ENCODE measurements around the gene LAPTM4A.
"Not testable (repeated sequence)": the region's sequence is repeated elsewhere in the genome, so short reads cannot be mapped to it uniquely, and the experiment has no call there.

Gene LAPTM4A

DNA sequence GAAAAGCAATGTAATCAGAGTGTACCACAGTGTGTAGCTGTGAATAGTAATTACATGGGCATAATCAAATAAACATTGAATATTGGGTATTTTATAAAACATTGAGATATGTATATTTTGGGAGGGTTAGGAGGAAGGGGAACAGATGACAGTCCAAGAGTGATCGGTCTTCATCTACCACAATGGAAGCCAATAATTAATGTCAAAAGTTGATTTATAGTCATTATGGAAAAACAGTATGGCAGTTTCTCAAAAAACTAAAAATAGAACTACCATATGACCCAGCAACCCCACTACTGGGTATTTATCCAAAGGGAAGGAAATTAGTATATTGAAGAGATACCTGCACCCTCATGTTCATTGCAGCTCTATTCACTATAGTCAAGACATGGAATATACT lies 5.8 kb upstream of the LAPTM4A start:
- peaks cover 62% of the 10 kb centered on the region for H3K27me3 Mint-ChIP-seq
- no peak for DNase-seq (ENCODE audit: low spot score in 2 of 2)
- H3K27ac Mint-ChIP-seq (ENCODE audit: low read depth): no peak overlapping the region
- H3K36me3 Mint-ChIP-seq (ENCODE audit: insufficient read depth): peaks cover 2% of the 10 kb centered on the region
- H3K9me3 Mint-ChIP-seq: no peaks in the 10 kb centered on the region
- no peaks in the 10 kb centered on the region for H3K4me1 Mint-ChIP-seq
- H3K4me3 Mint-ChIP-seq: no peak overlapping the region
- no peak for ATAC-seq (replicated peaks; ENCODE audit: extremely low read depth, poor library complexity, severe bottlenecking)

DNA sequence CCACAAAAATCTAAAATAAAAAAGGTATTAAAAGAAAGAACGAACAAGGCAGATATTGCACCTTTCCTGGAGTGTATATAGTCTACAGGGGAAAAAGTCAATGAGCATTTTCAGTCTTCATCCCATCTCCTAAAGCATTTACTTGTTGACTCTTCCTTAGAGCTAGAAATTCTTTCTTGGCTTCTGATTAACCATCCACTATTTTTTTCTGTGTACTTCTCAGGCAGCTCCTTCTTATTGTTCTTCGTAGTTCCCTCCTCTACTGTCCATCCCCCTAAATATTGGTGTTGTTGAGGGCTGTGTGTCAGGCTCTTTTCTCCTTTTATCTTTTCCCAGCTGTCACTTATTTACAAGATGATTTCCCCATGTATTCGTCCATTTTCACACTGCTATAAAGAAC lies 3.5 kb upstream of the LAPTM4A start:
- ATAC-seq (replicated peaks; ENCODE audit: extremely low read depth, poor library complexity, severe bottlenecking) (no peak), DNase-seq (ENCODE audit: low spot score in 2 of 2) (no peak)
- Mint-ChIP-seq H3K9me3 (no peaks in the 10 kb centered on the region), H3K4me3 (no peak overlapping the region), H3K27me3 (peaks cover 44% of the 10 kb centered on the region), H3K27ac (ENCODE audit: low read depth) (no peak overlapping the region), H3K4me1 (no peaks in the 10 kb centered on the region), H3K36me3 (ENCODE audit: insufficient read depth) (peaks cover 6% of the 10 kb centered on the region)

DNA sequence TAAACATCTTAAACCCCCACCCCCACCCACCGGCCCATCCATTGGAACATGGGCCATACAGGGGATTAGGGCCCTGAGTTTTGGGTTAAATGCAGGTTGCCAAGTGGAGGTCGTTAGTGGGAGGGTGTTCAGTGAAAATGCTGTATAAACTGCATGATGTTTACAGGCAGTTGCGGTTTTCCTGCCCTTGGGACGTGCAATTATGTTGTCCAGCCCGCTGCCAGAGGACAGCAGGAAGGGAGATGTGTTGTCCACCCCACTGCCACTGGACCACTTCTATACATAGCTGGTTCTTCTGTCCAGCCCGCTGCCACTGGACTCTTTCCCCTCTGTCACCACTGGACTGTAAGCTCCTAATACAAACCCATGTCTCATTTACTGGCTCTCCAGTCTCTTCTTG lies 2.7 kb upstream of the LAPTM4A start:
- H3K27me3 Mint-ChIP-seq: peaks cover 44% of the 10 kb centered on the region
- no peak for ATAC-seq (replicated peaks; ENCODE audit: extremely low read depth, poor library complexity, severe bottlenecking)
- H3K4me3 Mint-ChIP-seq: no peak overlapping the region
- DNase-seq (ENCODE audit: low spot score in 2 of 2): no peak
- H3K9me3 Mint-ChIP-seq: no peaks in the 10 kb centered on the region
- no peaks in the 10 kb centered on the region for H3K4me1 Mint-ChIP-seq
- no peak overlapping the region for H3K27ac Mint-ChIP-seq (ENCODE audit: low read depth)
- peaks cover 6% of the 10 kb centered on the region for H3K36me3 Mint-ChIP-seq (ENCODE audit: insufficient read depth)

DNA sequence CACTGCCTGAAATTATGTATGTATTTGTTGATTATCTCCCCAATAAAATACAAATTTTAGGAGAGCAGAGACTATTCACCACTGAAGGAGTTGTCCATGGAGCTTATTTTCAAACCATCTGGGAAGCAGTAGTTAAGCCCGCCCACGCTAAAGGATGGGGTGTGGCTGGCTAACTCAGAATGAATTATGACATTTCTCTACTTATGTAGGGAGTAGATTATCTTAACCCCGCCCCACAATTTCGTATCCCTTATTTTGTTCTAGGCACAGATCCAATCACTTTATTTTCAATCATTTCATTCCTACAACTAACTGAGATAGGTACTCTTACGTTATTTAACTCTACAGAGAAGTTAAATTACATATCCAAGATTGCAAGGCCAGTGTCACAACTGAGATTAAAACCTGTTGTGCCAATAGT lies 1.4 kb upstream of the LAPTM4A start:
- DNase-seq (ENCODE audit: low spot score in 2 of 2) (no peak), ATAC-seq (replicated peaks; ENCODE audit: extremely low read depth, poor library complexity, severe bottlenecking) (no peak)
- Mint-ChIP-seq H3K9me3 (no peaks in the 10 kb centered on the region), H3K4me3 (no peak overlapping the region), H3K27me3 (peaks cover 39% of the 10 kb centered on the region), H3K27ac (ENCODE audit: low read depth) (no peak overlapping the region), H3K4me1 (no peaks in the 10 kb centered on the region), H3K36me3 (ENCODE audit: insufficient read depth) (peaks cover 6% of the 10 kb centered on the region)

DNA sequence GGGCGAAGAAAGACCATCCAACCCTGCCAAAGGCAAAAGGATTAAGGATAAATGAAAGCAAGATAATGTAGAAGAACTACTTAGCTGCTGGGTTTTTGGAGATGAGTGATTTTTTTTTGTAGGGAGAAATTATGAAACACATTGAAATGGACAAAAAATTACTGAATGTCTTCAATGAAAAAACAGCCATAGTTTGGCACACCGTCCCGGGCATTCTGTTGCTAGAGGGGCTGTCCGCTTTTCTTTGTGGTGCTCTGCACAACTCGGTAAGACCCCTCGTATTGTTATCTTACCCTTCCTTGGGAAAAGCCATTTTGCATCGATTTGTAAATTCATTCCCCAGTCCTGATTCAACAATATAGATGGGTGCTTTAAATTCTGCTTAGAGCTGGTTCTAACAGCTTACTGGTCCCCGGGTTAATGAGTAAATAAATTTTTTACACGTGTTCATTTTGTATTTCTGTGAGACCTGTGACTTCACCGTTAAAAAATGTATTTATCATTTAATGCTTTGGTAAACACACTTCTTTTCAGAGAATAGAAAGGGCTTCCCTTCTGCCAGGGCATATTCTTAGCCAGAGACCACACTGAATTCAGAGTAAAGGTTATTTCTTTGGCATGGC lies 912 bp upstream of the LAPTM4A start:
- Mint-ChIP-seq H3K4me3 (no peak overlapping the region), H3K27me3 (peaks cover 34% of the 10 kb centered on the region), H3K9me3 (no peaks in the 10 kb centered on the region), H3K4me1 (no peaks in the 10 kb centered on the region), H3K36me3 (ENCODE audit: insufficient read depth) (peaks cover 6% of the 10 kb centered on the region), H3K27ac (ENCODE audit: low read depth) (no peak overlapping the region)
- ATAC-seq (replicated peaks; ENCODE audit: extremely low read depth, poor library complexity, severe bottlenecking) (no peak), DNase-seq (ENCODE audit: low spot score in 2 of 2) (no peak)

DNA sequence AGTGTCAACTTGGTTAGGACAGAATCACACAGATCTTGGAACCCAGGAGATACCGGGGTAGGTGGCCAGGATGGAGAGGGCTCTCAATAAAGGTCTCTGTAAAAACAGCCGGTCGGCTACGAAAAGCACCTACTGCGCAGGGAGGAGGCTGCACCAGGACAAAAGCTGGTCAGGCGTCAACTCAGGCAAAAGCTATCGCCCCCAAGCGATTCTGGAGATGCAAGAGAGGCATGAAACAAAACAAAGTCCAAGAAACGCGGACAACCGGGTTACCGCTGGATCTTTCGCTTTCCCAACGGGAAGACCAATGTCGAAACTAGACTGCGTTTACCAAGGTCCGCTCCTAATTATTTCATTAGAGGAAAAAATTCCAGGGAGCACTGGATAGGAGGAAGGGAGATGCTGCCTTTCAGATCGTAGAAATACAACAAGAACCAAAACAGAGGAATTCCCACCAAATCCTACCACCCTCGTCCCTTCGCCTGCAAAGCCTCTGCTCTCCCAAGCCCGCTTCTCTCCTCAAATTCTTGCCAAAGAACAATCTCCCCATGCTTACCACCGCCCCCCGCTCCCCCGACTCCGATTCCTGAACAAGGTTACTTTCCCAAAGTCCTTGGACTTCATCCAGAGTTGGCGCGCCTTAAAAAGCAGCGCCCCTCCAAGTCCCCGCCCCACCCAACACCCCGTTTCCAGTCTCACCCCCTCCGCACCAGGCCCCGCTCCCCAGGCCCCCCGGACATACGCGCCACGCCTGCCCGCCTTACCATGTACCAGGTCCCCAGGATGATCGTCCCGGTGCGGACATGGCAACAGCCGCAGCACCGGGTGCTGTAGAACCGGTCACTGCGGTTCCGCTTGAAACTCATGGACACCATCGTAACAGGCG lies 539 bp downstream of the LAPTM4A start:
- Mint-ChIP-seq H3K27ac (ENCODE audit: low read depth) (no peak overlapping the region), H3K27me3 (peaks cover 19% of the 10 kb centered on the region), H3K9me3 (no peaks in the 10 kb centered on the region), H3K4me1 (no peaks in the 10 kb centered on the region), H3K4me3 (no peak overlapping the region), H3K36me3 (ENCODE audit: insufficient read depth) (peaks cover 6% of the 10 kb centered on the region)
- DNase-seq (ENCODE audit: low spot score in 2 of 2): no peak
- ATAC-seq (replicated peaks; ENCODE audit: extremely low read depth, poor library complexity, severe bottlenecking): peak; percentile 20

DNA sequence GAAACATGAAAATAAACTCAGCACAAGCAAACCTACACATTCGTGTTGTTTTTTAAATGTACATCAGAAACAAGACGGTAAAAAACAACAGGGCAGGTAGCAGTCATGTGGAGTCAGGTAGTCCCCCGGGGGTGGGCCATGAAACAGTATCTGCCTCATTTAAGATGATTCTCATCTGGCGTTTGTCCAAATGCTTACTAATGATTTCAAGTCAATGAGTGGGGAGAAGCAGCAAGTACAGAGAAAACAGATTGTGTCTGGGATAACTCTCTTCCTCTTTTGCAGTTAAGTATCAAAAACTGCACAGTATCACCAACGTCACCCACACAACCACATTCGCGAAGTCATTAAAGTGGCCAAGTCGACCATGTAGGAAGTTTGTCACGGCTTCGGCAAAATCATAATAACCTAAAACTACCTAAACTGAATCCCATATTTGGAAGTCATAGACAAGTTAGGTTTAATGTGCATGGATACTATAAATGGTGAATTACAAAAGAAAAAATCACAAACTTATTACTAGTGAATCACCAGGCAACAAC lies 1.3 kb downstream of the LAPTM4A start:
- peak in 1 of 2 donors; percentile 35 for DNase-seq (ENCODE audit: low spot score in 2 of 2)
- Mint-ChIP-seq H3K9me3 (no peaks in the 10 kb centered on the region), H3K27me3 (peaks cover 12% of the 10 kb centered on the region), H3K36me3 (ENCODE audit: insufficient read depth) (peaks cover 4% of the 10 kb centered on the region), H3K4me3 (no peak overlapping the region), H3K4me1 (no peaks in the 10 kb centered on the region), H3K27ac (ENCODE audit: low read depth) (no peak overlapping the region)
- peak; percentile 27 for ATAC-seq (replicated peaks; ENCODE audit: extremely low read depth, poor library complexity, severe bottlenecking)

DNA sequence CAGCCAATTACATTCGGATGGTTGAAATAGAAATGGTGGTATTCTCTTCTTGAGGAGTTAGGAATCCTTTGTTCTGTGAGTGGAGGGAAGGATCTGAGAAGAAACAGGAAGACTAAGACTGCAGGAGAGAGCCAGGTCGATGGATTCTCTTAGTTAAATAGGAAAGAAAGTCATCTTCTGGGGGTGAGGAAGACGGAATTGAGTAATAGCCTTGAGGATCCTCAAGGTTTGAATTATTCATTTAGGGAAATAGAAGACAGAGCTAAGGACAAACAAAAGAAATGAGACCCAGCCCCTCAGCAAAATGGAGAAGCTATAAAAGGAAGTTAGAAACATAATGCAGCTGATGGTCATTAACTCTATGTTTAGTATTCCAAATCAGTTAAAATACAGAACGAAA lies 1.8 kb downstream of the LAPTM4A start:
- H3K9me3 Mint-ChIP-seq: no peaks in the 10 kb centered on the region
- no peak overlapping the region for H3K27ac Mint-ChIP-seq (ENCODE audit: low read depth)
- no peaks in the 10 kb centered on the region for H3K4me1 Mint-ChIP-seq
- ATAC-seq (replicated peaks; ENCODE audit: extremely low read depth, poor library complexity, severe bottlenecking) (no peak), DNase-seq (ENCODE audit: low spot score in 2 of 2) (no peak)
- H3K27me3 Mint-ChIP-seq: peaks cover 7% of the 10 kb centered on the region
- H3K36me3 Mint-ChIP-seq (ENCODE audit: insufficient read depth): peaks cover 4% of the 10 kb centered on the region
- H3K4me3 Mint-ChIP-seq: no peak overlapping the region

DNA sequence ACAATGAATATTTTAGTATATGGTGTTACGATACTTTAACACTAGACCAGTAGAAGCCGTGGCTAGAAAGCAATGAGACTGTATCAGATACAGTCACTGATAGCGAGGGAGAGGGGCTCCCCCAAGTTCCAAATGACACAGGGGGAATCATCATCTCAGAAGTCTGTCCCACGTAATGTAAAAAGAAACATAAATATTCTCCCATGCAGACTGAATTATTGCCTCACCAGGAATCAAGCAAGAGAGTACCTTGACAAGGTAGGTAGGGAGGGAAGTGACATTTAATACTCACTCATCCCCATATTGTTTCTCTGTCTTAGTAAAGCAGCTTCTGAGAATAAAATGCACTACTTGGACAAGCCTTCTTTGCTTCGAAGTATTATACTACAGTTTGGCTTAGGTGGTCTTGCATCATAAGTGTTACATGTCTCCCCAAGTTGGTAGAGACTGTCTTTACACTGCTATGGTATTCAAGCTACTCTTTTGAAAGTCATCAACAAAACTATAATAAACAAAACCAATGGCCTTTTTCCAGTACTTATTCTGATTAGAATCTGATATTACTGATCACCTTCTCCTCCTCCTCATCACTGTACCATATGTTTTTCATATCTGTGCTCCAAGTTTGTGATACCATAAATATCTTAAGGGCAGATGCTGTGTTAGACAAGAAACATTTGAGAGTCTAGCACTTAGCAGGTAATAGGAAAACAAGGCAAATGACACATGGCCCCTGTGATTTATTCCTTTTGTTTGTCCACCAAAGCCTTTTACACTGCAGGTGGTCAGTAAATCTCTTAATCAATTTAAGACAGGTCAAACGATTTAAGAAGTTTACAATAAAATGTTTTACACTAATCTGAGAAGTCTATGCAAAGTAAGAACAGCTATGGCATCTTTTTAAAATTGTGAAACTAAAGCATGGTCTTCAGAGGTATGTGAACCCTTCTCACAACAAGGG lies 2.7 kb downstream of the LAPTM4A start:
- DNase-seq (ENCODE audit: low spot score in 2 of 2) (no peak), ATAC-seq (replicated peaks; ENCODE audit: extremely low read depth, poor library complexity, severe bottlenecking) (no peak)
- no peak overlapping the region for H3K4me3 Mint-ChIP-seq
- H3K36me3 Mint-ChIP-seq (ENCODE audit: insufficient read depth): peaks cover 4% of the 10 kb centered on the region
- H3K4me1 Mint-ChIP-seq: no peaks in the 10 kb centered on the region
- H3K9me3 Mint-ChIP-seq: no peaks in the 10 kb centered on the region
- no peaks in the 10 kb centered on the region for H3K27me3 Mint-ChIP-seq
- H3K27ac Mint-ChIP-seq (ENCODE audit: low read depth): no peak overlapping the region

DNA sequence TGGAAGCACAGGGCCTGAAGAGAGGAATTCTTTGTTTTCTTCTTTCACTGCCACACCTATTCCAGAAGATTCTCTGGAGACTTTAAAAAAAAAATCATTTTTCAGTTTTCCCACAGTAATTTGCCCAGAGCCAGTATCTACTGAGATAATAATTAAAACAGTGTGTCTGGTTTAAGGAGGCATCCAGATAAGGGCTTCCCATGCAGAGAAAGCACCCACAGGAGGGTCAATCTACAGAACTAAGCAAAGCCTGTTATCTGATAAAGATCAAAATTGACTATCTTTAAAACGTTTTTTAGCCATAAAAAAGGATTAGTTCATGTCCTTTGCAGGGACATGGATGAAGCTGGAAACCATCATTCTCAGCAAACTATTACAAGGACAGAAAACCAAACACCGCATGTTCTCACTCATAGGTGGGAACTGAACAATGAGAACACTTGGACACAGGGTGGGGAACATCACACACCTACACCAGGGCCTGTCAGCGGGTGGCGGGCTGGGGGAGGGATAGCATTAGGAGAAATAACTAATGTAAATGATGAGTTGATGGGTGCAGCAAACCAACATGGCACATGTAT lies 5.6 kb downstream of the LAPTM4A start:
- H3K4me1 Mint-ChIP-seq; H3K9me3 Mint-ChIP-seq; H3K27me3 Mint-ChIP-seq; H3K4me3 Mint-ChIP-seq; ATAC-seq (replicated peaks; ENCODE audit: extremely low read depth, poor library complexity, severe bottlenecking); H3K27ac Mint-ChIP-seq (ENCODE audit: low read depth); DNase-seq (ENCODE audit: low spot score in 2 of 2): not testable (repeated sequence)
- peaks cover 10% of the 10 kb centered on the region for H3K36me3 Mint-ChIP-seq (ENCODE audit: insufficient read depth)

DNA sequence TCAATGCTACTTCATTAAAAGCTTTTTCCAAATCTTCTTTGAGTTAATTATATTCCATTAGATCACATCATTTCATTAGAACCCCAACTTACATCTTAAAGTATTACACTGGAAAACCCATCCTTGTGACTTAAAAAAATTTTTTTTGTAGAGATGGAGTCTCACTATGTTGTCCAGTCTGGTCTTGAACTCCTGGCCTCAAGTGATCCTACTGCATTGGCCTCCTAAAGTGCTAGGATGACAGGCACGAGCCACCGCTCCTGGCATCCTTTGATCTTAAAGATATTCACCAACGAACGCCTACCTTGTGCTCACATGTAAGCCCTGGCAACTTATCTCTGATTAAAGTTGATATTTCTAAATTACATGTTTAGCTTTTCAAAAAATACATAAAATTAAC lies 6.7 kb downstream of the LAPTM4A start:
- DNase-seq (ENCODE audit: low spot score in 2 of 2) (no peak), ATAC-seq (replicated peaks; ENCODE audit: extremely low read depth, poor library complexity, severe bottlenecking) (no peak)
- peaks cover 16% of the 10 kb centered on the region for H3K36me3 Mint-ChIP-seq (ENCODE audit: insufficient read depth)
- H3K27me3 Mint-ChIP-seq: no peaks in the 10 kb centered on the region
- no peaks in the 10 kb centered on the region for H3K9me3 Mint-ChIP-seq
- H3K4me3 Mint-ChIP-seq: no peak overlapping the region
- H3K4me1 Mint-ChIP-seq: no peaks in the 10 kb centered on the region
- H3K27ac Mint-ChIP-seq (ENCODE audit: low read depth): no peak overlapping the region

DNA sequence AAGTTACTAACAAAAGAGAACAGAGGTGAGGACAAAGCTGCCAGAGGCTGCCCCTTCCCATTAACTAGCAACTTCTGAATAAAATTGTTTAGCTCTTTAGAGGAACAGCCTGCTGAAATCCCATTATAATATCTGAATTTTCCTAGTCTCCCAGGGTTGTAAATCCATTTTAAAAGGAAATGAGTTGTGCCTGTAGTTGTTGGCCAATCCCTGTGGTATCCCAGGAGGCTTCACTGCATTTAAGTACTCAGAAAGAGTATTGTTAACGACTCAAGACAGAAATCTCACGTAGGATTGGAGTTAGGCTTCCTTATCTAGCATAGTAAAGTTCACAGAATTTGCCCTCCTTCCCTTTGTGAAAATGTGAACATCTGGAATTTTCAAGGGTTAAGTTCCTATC lies 8.9 kb downstream of the LAPTM4A start:
- no peak for ATAC-seq (replicated peaks; ENCODE audit: extremely low read depth, poor library complexity, severe bottlenecking)

More for the DNA sequence above, 8.9 kb downstream of the LAPTM4A start:
- DNase-seq (ENCODE audit: low spot score in 2 of 2): no peak
- no peak overlapping the region for H3K27ac Mint-ChIP-seq (ENCODE audit: low read depth)
- H3K4me1 Mint-ChIP-seq: peaks cover 9% of the 10 kb centered on the region
- no peak overlapping the region for H3K4me3 Mint-ChIP-seq
- peaks cover 38% of the 10 kb centered on the region for H3K36me3 Mint-ChIP-seq (ENCODE audit: insufficient read depth)
- no peaks in the 10 kb centered on the region for H3K27me3 Mint-ChIP-seq
- no peaks in the 10 kb centered on the region for H3K9me3 Mint-ChIP-seq
